NB4 (cell line): ENCODE results near the gene CD48.

Source experiments
- MYC ChIP-seq: IDR thresholded peaks from 2 replicates; pipeline ENCODE4 v1.6.1; 2011; ENCODE audit warnings: low read depth, low read length
- TF ChIP-seq, protein P1 (sequence below): IDR thresholded peaks from one replicate; pipeline ENCODE4 v1.5.1; 2012; ENCODE audit warnings: low read depth, low read length

- TF ChIP-seq, protein P1, sequence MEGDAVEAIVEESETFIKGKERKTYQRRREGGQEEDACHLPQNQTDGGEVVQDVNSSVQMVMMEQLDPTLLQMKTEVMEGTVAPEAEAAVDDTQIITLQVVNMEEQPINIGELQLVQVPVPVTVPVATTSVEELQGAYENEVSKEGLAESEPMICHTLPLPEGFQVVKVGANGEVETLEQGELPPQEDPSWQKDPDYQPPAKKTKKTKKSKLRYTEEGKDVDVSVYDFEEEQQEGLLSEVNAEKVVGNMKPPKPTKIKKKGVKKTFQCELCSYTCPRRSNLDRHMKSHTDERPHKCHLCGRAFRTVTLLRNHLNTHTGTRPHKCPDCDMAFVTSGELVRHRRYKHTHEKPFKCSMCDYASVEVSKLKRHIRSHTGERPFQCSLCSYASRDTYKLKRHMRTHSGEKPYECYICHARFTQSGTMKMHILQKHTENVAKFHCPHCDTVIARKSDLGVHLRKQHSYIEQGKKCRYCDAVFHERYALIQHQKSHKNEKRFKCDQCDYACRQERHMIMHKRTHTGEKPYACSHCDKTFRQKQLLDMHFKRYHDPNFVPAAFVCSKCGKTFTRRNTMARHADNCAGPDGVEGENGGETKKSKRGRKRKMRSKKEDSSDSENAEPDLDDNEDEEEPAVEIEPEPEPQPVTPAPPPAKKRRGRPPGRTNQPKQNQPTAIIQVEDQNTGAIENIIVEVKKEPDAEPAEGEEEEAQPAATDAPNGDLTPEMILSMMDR: peak; percentile 11
- TF ChIP-seq MYC: no peak
Measured at GRCh38 chr1:160705742-160706141, 5.9 kb downstream of the CD48 start.
